Left cardiac atrium (tissue), 4 donors: ENCODE data around the gene DLAT. TPM values are rescaled to one million over a fixed set of nuclear protein-coding genes. Genes with fewer than 3 reads are reported as not detected.
"Not testable (repeated sequence)": the region's sequence is repeated elsewhere in the genome, so short reads cannot be mapped to it uniquely, and the experiment has no call there.

Experiments used
- ATAC-seq, 2 donors: fragments of 200-7000 bp; cut with Tn5 transposase; one replicate each; pipeline ENCODE4 v1.9.1; 2020; ENCODE audit warnings: mild to moderate bottlenecking in 2 of 2, moderate library complexity in 2 of 2
- DNase-seq: peaks from one replicate; pipeline ENCODE4 v3.0.0-alpha.2; 2020
- intact Hi-C, 2 donors: fragments of 100-400 bp; cut with DNase I; formaldehyde crosslinking; loops; one replicate each; pipeline versions ENCODE4 v1.14.1 to v1.15.1; 2022 to 2023
- total RNA-seq, 2 donors: library from RNA; stranded (reverse); fragmentation: NEBNext Ultra II Directional; extraction: Animal tissue kit (Norgen Biotek cat#: 25700); gene quantifications; one replicate each; pipeline ENCODE4 v1.2.1, GENCODE V29; 2021
- donor health status: DM: no; HTN: yes; CAD: no.
- donor health status: DM: no; HTN: yes; CAD: no; lungs with severe emphysema.
- donor health status: DM: yes; HTN: yes; CAD: no.
- donor health status: Dilated cardiomyopathy.

DLAT gene
- total RNA-seq, 2 donors from 2014 or later = 98.7 to 130 TPM

GRCh38 chr11:111999111-111999510 is 26.1 kb upstream of the DLAT start:
- no peak for DNase-seq
- no peak for ATAC-seq
- intact Hi-C loops = no loop called here

DNA sequence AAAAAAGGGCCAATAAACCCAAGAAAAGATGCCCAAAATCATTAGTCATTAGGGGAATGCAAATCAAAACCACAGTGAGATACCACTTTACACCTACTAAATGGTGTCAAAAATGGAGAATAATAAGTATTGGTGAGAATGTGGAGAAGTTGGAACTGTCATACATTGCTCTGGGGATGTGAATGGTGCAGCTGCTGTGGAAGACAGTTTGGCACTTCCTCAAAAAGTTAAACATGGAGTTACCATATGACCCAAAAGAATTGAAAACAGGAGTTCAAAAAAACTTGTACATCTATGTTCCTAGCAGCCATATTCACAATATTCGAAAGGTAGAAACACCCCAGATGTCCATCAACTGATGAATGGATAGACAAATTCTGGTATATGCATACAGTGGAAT is 24.5 kb upstream of the DLAT start:
- no peak for DNase-seq
- ATAC-seq = no peak
- intact Hi-C loops = no loop called here

DNA sequence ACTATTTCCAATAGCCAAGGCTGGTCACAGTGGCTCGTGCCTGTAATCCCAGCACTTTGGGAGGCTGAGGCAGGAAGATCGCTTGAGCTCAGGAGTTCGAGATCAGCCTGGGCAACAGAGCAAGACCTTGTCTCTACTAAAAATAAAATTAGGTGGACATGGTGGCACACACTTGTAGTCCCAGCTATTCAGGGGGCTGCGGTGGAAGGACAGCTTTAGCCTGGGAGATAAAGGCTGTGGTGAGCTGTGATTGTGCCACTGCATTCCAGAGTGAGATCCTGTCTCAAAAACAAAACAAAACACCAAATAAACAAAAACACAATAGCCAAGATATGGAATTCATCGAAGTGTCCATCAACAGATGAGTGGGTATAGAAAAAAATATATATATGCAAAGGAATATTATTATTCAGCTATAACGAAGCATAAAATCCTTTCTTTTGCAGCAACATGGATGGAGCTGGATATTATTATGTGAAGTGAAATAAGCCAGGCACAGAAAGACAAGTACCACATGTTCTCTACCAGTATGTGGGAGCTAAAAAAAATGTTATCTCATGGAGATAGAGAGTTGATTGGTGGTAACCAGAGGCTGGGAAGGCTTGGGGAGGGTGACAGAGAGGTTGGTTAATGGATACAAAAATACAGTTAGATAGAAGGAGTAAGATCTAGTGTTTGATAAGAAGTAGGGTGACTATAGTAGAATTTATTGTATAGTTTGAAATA is 22.6 kb upstream of the DLAT start:
- intact Hi-C loops = no loop called here
- DNase-seq = no peak
- ATAC-seq = peak; percentile 76 to 87

DNA sequence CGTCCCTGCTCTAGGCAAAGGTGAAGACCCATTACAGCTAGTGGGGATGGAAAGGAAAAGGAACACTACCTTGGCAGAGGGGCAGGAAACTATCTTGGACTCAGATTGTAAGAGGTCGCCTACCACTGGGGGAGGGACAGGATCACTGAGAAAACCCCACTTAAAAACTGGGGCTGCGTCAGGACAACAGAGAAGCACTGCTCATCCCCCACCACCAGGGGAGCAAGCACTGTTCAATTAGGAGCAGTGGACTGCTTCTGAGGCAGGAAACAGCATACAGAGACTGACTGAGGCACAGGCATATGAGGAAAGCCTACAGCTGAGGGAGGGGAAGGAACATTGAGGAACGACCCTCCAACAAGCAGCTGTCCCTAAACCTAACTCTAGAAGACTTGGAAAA is 20.8 kb upstream of the DLAT start:
- intact Hi-C loops = no loop called here
- ATAC-seq (no peak), DNase-seq (no peak)

GRCh38 chr11:112005422-112006094 is 19.6 kb upstream of the DLAT start:
- ATAC-seq (no peak), DNase-seq (no peak)
- intact Hi-C loops = no loop called here

- intact Hi-C loops, ATAC-seq, DNase-seq: not testable (repeated sequence)
Measured at GRCh38 chr11:112006095-112006441, 19.1 kb upstream of the DLAT start.

DNA sequence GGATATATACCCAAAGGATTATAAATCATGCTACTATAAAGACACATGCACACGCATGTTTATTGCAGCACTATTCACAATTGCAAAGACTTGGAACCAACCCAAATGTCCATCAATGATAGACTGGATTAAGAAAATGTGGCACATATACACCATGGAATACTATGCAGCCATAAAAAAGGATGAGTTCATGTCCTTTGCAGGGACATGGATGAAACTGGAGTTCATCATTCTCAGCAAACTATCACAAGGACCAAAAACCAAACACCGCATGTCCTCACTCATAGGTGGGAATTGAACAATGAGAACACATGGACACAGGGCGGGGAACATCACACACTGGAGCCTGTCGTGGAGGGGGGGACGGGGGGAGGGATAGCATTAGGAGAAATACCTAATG is 13.8 kb upstream of the DLAT start:
- ATAC-seq, DNase-seq, intact Hi-C loops: not testable (repeated sequence)

GRCh38 chr11:112012874-112013273 is 12.3 kb upstream of the DLAT start:
- ATAC-seq (peak in 1 of 2 donors; percentile 72), DNase-seq (no peak)
- intact Hi-C loops = no loop called here

GRCh38 chr11:112013497-112014164 is 11.6 kb upstream of the DLAT start:
- peak in 1 of 2 donors; percentile 47 for ATAC-seq
- intact Hi-C loops = no loop called here
- no peak for DNase-seq

DNA sequence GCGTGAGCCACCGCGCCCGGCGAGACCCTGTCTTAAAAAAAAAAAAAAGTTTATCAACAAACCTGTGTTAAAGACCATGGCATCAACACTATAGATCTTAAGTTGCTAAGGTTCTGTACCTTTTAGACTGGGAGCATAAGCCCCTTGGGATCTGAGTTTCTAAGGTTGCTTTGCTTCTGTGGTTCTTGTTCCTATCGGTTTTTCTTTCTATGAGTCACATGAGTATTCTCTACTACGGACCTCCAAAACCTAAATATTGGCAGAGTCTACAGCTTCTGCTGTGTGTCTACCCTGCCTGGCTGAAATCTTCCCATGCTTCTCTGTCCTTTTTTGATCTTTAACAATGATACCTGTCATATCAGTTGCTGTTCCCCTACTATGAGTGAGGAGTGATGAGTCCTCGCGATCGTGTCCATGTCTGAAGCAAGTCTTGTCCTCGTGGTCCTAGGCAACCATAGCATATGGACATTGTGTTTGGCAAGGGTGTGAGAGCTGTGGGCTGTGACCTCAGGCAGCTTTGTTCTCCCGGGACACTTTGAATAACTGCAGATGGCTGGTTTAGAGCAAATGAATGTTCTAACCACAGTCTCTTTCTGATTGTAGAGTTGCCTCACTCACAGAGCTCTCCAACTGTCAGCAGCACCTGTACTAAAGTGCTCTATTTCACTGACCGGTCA is 9.0 kb upstream of the DLAT start:
- DNase-seq (no peak), ATAC-seq (peak; percentile 35 to 44)
- intact Hi-C loops = no loop called here

DNA sequence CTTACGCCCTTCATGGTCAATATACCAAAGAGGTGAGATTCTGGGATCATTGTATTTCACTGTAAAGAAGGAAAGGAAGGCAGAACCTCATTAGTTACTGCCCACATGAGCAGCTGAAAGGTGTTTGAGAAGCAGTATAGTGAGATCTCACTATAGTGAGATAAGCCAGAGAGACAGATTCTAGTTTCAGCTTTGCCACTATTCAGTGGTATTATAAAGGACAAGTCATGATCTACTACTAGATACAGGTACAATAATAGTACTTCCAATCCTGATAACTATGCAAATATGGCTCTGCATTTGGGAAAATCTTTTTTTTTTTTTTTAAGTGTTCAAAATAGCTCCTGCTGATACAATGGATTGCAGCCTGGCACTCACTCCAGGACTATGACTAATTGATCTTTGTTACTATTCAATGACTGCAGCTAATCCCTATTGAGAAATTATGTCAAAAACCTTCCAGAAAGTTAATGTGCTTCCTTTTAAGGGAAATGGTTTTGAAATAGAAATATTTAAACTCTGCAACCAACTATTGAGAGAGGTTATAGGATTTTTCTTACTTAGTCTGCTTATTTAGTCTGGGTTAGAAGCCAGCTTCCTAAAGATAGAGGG is 8.3 kb upstream of the DLAT start:
- intact Hi-C loops = no loop called here
- DNase-seq (no peak), ATAC-seq (peak; percentile 5 to 54)

DNA sequence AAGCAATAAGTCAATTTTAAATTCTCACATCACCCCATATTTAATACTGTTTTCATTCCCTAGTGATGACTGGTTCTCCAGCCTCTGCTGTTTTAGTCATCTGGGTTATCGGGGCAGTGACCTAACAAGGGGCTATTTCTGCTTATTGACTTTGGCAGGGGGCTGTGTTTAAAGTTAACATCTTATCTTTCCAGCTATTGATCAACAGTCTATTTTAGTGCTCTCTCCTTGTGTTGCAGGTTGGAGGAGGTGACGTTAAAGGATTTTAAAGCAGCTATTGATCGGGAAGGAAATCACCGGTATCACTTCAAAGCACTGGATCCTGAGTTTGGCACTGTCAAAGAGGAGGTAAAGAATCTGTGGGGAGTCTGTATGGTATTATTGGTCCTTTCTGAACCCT is 7.7 kb upstream of the DLAT start:
- intact Hi-C loops = no loop called here
- DNase-seq (no peak), ATAC-seq (peak in 1 of 2 donors; percentile 55)

GRCh38 chr11:112019066-112019465 is 6.1 kb upstream of the DLAT start:
- no peak for DNase-seq
- ATAC-seq = peak; percentile 32 to 42
- intact Hi-C loops = no loop called here

GRCh38 chr11:112023104-112023503 is 2.1 kb upstream of the DLAT start:
- ATAC-seq (no peak), DNase-seq (no peak)
- intact Hi-C loops = no loop called here

DNA sequence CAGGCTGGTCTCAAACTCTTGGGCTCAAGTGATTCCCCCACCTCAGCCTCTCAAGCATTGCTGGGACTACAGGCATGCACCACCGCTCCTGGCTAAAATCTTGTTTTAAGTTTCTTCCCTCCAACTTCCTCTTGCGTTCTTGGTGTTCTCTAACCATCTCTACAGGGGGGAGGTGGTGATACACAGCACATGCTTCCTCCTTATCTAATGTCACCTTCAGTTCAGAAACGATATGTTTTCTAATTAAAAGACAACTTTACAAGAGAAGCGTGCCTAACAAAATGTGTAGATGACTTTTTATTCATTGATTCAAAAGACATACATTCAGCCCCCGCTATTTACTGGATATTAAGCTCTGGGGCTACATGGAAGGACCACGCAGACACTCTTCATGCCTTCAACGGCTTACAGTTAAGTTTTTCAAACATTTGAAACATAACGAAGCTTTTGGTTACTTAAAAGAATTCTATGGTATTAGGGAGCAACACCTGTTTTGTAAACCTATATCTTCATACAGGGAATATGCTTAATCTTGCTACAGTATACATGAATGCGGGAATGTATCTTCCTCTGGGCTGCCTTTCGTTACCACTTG is 933 bp upstream of the DLAT start:
- ATAC-seq = peak in 1 of 2 donors; percentile 15
- no peak for DNase-seq
- intact Hi-C loops = no loop called here

- DNase-seq (no peak), ATAC-seq (peak; percentile 23 to 30)
- intact Hi-C loops = no loop called here
Measured at GRCh38 chr11:112025707-112026106, 499 bp downstream of the DLAT start.

GRCh38 chr11:112026784-112027410 is 1.7 kb downstream of the DLAT start:
- ATAC-seq, DNase-seq, intact Hi-C loops: not testable (repeated sequence)

DNA sequence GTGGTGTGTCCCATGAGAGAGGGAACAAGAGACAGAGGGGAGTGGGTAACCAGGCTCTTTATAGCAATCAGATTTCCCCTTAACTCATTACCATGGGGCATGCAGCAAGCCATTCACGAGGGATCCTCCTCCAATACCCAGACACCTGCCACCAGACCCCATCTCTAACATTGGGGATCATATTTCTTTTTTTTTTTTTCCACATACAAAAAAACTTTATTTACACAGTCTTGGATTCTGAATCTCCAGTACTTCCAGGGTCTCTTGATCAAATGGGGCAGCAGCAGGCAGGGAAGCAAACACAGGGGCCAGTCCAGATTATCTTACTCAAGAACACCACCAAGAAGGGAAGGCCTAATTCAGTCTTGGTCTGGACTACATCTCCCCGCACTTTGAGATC is 4.3 kb downstream of the DLAT start:
- no peak for ATAC-seq
- intact Hi-C loops = no loop called here
- no peak for DNase-seq

- intact Hi-C loops = no loop called here
- no peak for ATAC-seq
- no peak for DNase-seq
Measured at GRCh38 chr11:112033902-112034301, 8.7 kb downstream of the DLAT start.
